Bronchial epithelial cell (primary cell): Measurements from ENCODE around the gene VEGFA. TPM values are rescaled to one million over a fixed set of nuclear protein-coding genes. Genes with fewer than 3 reads are reported as not detected.

Source experiments
- DNase-seq: peaks from one replicate; pipeline ENCODE4 v3.0.0-alpha.2; 2010; ENCODE audit warnings: low read depth
- FAIRE-seq: peaks from 2 replicates; lab custom pipeline; 2011; peaks lifted over from hg19 to GRCh38; lab: Jason Lieb, UNC
- H3K27me3 ChIP-seq: 2 replicates; pipeline ENCODE4 v1.5.1; 2011; ENCODE audit warnings: low read length; ENCODE audit not compliant: control insufficient read depth, insufficient read depth
- H3K36me3 ChIP-seq: 2 replicates; pipeline ENCODE4 v1.5.1; 2011; ENCODE audit warnings: low read length; ENCODE audit not compliant: control insufficient read depth, insufficient read depth
- H3K4me3 ChIP-seq: 2 replicates; pipeline ENCODE4 v1.5.1; 2011; ENCODE audit warnings: mild to moderate bottlenecking, low read depth, low read length, control low read depth
- total RNA-seq: library from RNA; depleted of rRNA; stranded (reverse); fragments of >200 nt; gene quantifications from 2 replicates; pipeline ENCODE4 v1.2.1, GENCODE V29; 2014
- TF ChIP-seq, protein P1 (sequence below): IDR thresholded peaks from 2 replicates; pipeline ENCODE4 v1.5.1; 2011; ENCODE audit warnings: mild to moderate bottlenecking, moderate library complexity, low read length, control low read depth, inconsistent platforms; ENCODE audit not compliant: insufficient read depth, severe bottlenecking

Gene VEGFA
- total RNA-seq, 1 donor from 2014 or later, result 391 TPM

GRCh38 chr6:43768983-43769525, 957 bp upstream of the VEGFA start:
- H3K36me3 ChIP-seq, result peaks cover 15% of the 10 kb centered on the region
- FAIRE-seq, result no peak
- H3K27me3 ChIP-seq, result no peaks in the 10 kb centered on the region
- TF ChIP-seq, protein P1, sequence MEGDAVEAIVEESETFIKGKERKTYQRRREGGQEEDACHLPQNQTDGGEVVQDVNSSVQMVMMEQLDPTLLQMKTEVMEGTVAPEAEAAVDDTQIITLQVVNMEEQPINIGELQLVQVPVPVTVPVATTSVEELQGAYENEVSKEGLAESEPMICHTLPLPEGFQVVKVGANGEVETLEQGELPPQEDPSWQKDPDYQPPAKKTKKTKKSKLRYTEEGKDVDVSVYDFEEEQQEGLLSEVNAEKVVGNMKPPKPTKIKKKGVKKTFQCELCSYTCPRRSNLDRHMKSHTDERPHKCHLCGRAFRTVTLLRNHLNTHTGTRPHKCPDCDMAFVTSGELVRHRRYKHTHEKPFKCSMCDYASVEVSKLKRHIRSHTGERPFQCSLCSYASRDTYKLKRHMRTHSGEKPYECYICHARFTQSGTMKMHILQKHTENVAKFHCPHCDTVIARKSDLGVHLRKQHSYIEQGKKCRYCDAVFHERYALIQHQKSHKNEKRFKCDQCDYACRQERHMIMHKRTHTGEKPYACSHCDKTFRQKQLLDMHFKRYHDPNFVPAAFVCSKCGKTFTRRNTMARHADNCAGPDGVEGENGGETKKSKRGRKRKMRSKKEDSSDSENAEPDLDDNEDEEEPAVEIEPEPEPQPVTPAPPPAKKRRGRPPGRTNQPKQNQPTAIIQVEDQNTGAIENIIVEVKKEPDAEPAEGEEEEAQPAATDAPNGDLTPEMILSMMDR, result no peak
- DNase-seq, result no peak
- H3K4me3 ChIP-seq, result no peak overlapping the region

GRCh38 chr6:43770372-43771209, 580 bp downstream of the VEGFA start:
- Histone ChIP-seq H3K36me3 (peaks cover 26% of the 10 kb centered on the region), H3K27me3 (no peaks in the 10 kb centered on the region), H3K4me3 (peak overlapping the region; percentile 94)
- no peak for FAIRE-seq
- TF ChIP-seq, protein P1, result no peak
- DNase-seq, result peak; percentile 33

GRCh38 chr6:43771210-43771857, 1.3 kb downstream of the VEGFA start:
- FAIRE-seq, result no peak
- peak; percentile 31 for DNase-seq
- H3K4me3 ChIP-seq, result peak overlapping the region; percentile 94
- H3K27me3 ChIP-seq, result no peaks in the 10 kb centered on the region
- TF ChIP-seq, protein P1, result no peak
- H3K36me3 ChIP-seq, result peaks cover 30% of the 10 kb centered on the region

DNA sequence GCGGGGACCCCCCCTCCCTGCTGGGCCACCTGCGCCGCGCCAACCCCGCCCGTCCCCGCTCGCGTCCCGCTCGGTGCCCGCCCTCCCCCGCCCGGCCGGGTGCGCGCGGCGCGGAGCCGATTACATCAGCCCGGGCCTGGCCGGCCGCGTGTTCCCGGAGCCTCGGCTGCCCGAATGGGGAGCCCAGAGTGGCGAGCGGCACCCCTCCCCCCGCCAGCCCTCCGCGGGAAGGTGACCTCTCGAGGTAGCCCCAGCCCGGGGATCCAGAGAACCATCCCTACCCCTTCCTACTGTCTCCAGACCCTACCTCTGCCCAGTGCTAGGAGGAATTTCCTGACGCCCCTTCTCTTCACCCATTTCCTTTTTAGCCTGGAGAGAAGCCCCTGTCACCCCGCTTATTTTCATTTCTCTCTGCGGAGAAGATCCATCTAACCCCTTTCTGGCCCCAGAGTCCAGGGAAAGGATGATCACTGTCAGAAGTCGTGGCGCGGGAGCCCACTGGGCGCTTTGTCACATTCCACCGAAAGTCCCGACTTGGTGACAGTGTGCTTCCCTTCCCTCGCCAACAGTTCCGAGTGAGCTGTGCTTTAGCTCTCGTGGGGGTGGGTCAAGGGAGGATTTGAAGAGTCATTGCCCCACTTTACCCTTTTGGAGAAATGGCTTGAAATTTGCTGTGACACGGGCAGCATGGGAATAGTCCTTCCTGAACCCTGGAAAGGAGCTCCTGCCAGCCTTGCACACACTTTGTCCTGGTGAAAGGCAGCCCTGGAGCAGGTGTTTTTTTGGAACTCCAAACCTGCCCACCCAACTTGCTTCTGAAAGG, 2.1 kb downstream of the VEGFA start:
- Histone ChIP-seq H3K36me3 (peaks cover 37% of the 10 kb centered on the region), H3K27me3 (no peaks in the 10 kb centered on the region), H3K4me3 (peak overlapping the region; percentile 94)
- DNase-seq, result no peak
- TF ChIP-seq, protein P1, result no peak
- FAIRE-seq, result no peak

DNA sequence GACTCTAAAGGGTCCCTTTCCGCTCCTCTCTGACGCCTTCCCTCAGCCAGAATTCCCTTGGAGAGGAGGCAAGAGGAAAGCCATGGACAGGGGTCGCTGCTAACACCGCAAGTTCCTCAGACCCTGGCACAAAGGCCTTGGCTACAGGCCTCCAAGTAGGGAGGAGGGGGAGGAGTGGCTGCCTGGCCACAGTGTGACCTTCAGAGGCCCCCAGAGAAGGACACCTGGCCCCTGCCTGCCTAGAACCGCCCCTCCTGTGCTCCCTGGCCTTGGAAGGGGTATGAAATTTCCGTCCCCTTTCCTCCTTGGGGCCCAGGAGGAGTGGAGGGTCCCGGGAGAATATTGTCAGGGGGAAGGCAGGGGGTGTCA, 2.7 kb downstream of the VEGFA start:
- TF ChIP-seq, protein P1, result no peak
- Histone ChIP-seq H3K36me3 (peaks cover 43% of the 10 kb centered on the region), H3K4me3 (peak overlapping the region; percentile 94), H3K27me3 (no peaks in the 10 kb centered on the region)
- no peak for FAIRE-seq
- DNase-seq, result no peak
